ENCODE measurements around the gene DYNC2LI1.

Gene DYNC2LI1

DNA sequence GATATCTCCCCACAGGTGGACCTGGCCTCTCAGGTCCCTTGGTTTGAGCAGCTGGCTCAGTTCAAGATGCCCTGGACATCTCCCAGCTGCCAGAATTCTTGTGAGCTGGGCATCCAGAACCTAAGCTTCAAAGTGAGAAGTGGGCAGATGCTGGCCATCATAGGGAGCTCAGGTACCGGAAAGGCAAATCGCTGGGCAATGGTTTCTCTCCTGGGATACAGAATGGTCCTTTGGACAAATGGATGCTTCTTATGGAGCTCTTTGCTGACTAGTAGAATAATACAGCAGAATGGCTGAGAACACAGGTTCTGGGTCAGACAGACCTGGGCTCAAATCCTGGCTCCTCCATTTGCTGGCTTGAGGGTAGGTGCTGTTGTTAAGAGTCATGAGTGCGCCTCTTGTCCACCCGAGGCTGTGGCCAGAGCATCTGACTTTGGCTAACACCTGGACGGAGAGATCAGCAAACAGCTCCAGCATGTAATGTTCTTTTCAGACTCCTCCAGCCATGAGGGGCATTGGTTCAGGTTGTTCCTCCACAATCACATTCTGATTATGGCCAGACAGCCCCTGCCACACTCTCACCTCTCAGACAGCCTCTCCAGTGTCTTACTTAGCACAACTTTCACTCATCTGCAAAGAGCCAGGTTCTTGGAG is 72.4 kb downstream of the DYNC2LI1 start:
- DNase-seq (ENCODE audit: low spot score) = no peak

GRCh38 chr2:43848214-43848613 is 74.4 kb downstream of the DYNC2LI1 start:
- no peak for DNase-seq (ENCODE audit: low spot score)

GRCh38 chr2:43851011-43851980 is 77.5 kb downstream of the DYNC2LI1 start:
- no peak for DNase-seq (ENCODE audit: low spot score)

- DNase-seq (ENCODE audit: low spot score) = no peak
Measured at GRCh38 chr2:43852196-43852730, 78.4 kb downstream of the DYNC2LI1 start.

GRCh38 chr2:43853141-43854081 is 79.6 kb downstream of the DYNC2LI1 start:
- no peak for DNase-seq (ENCODE audit: low spot score)

DNA sequence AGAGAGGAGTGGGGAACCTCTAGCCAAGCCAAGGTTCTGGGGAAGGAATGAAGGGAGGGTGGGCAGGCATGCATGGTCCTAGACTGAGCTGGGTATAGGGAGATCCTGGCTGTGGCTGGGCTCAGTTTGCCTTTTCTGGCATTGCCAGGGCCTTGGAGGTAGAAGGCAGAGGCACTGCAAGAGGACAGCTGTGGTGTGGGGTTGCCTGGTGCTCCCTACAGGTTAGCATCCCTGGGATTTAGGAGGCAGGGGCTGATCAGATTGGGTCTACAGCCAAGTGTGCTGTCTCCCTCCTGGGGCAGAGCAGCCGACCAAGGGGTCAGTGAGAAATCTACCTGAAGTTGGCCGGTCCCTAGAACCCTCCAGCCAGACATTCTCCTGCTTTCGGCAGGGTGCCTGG is 80.8 kb downstream of the DYNC2LI1 start:
- DNase-seq (ENCODE audit: low spot score) = no peak

DNA sequence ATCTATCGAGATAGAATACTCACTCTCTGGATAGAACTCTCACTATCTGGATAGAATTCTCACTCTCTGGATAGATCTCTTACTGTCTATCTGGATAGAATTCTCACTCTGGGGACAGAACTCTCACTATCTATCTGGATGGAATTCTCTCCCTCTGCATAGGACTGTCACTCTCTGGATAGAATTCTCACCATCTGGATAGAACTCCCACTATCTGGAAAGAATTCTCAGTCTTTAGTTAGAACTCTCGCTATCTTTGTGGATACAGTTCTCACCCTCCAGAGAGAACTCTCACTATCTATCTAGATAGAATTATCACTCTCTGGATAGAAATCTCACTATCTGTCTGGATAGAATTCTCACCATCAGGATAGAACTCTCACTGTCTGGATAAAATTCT is 81.5 kb downstream of the DYNC2LI1 start:
- DNase-seq (ENCODE audit: low spot score) = no peak
